Panc1 (cell line): ENCODE results near the gene BRME1. TPM values are rescaled to one million over a fixed set of nuclear protein-coding genes. Genes with fewer than 3 reads are reported as not detected.

Experiments
- ATAC-seq: fragments of 200-7000 bp; cut with Tn5 transposase; 2 replicates; pipeline ENCODE4 v1.9.1; 2020; ENCODE audit warnings: mild to moderate bottlenecking, moderate library complexity
- BruUV-seq: library from RNA; stranded (reverse); fragments of 400-500 nt; replicated peaks from 2 replicates; lab custom pipeline; 2021; lab: Mats Ljungman, UMichigan
- CTCF ChIA-PET: fragments of 300-600 bp; sonication (Branson Sonifier 250); formaldehyde crosslinking; loops from one replicate; lab custom pipeline; 2022; ENCODE audit warnings: antibody characterized with exemption; lab: Charles Lee
- POLR2A ChIA-PET: fragments of 300-600 bp; sonication (Branson Sonifier 250); formaldehyde crosslinking; loops from one replicate; lab custom pipeline; 2022; ENCODE audit warnings: antibody characterized with exemption; lab: Charles Lee
- DNase-seq: peaks from one replicate; pipeline ENCODE4 v3.0.0-alpha.2; 2010; ENCODE audit warnings: low read depth, low spot score
- H3K27ac ChIP-seq: 2 replicates; pipeline ENCODE4 v1.5.1; 2011; ENCODE audit warnings: mild to moderate bottlenecking, low read length, inconsistent platforms
- H3K27me3 ChIP-seq: fragments of 200-500 bp; sonication (Bioruptor generic); 2 replicates; pipeline ENCODE4 v1.6.0; 2014; ENCODE audit warnings: low read length, inconsistent platforms; ENCODE audit not compliant: control insufficient read depth, insufficient read depth
- H3K36me3 ChIP-seq: fragments of 200-500 bp; sonication (Bioruptor generic); 2 replicates; pipeline ENCODE4 v1.5.1; 2014; ENCODE audit warnings: inconsistent platforms, mild to moderate bottlenecking, low read length, moderate library complexity; ENCODE audit not compliant: control insufficient read depth, insufficient read depth
- H3K4me1 ChIP-seq: 2 replicates; pipeline ENCODE4 v1.5.1; 2011; ENCODE audit warnings: inconsistent platforms, mild to moderate bottlenecking, low read length, moderate library complexity; ENCODE audit not compliant: control insufficient read depth, insufficient read depth
- H3K4me3 ChIP-seq, 2 experiments: 2 replicates each; pipeline ENCODE4 v1.5.1; 2011 to 2012; ENCODE audit warnings: low read depth in 2 of 2, low read length in 2 of 2, mild to moderate bottlenecking in 2 of 2, inconsistent platforms in 1 of 2, moderate library complexity in 1 of 2
- H3K9me3 ChIP-seq: fragments of 200-500 bp; sonication (Bioruptor generic); 2 replicates; pipeline ENCODE4 v1.5.1; 2014; ENCODE audit warnings: low read depth, mild to moderate bottlenecking, inconsistent platforms, low read length, moderate library complexity; ENCODE audit not compliant: control insufficient read depth, insufficient read depth
- POLR2AphosphoS5 ChIP-seq: IDR thresholded peaks from 2 replicates; pipeline ENCODE4 v1.6.1; 2012; ENCODE audit warnings: mild to moderate bottlenecking, low read depth, low read length, moderate library complexity
- REST ChIP-seq, 2 experiments: IDR thresholded peaks; 2 replicates each; pipeline ENCODE4 v1.6.1; 2011 to 2012; ENCODE audit warnings: low read depth in 2 of 2, control low read depth in 1 of 2, low read length in 1 of 2, mild to moderate bottlenecking in 1 of 2, moderate library complexity in 1 of 2; ENCODE audit not compliant: insufficient read depth in 1 of 2
- SIN3A ChIP-seq: IDR thresholded peaks from 2 replicates; pipeline ENCODE4 v1.6.1; 2012; ENCODE audit warnings: low read depth, mild to moderate bottlenecking, low read length, moderate library complexity, borderline replicate concordance; ENCODE audit not compliant: insufficient read depth
- TCF7L2 ChIP-seq: IDR thresholded peaks from 2 replicates; pipeline ENCODE4 v1.6.1; 2011; ENCODE audit warnings: mild to moderate bottlenecking, low read depth, low read length, inconsistent platforms
- in situ Hi-C: cut with HindIII; loops from 2 replicates; pipeline ENCODE4 v1.10.0; 2016; ENCODE audit warnings: low sequenced_read_pairs, low pct_unique_long_range_greater_than_20kb
- intact Hi-C: fragments of 100-400 bp; cut with micrococcal nuclease; formaldehyde crosslinking; loops from one replicate; pipeline ENCODE4 v1.10.0; 2022; ENCODE audit not compliant: unreplicated experiment
- total RNA-seq: library from RNA; stranded (reverse); gene quantifications from one replicate; pipeline ENCODE4 v1.2.1, GENCODE V29; 2021; ENCODE audit not compliant: unreplicated experiment
- TF ChIP-seq, protein P1 (sequence below): fragments of 450-650 bp; IDR thresholded peaks from 2 replicates; pipeline ENCODE4 v1.5.1; 2017; ENCODE audit warnings: mild to moderate bottlenecking

The BRME1 gene
- total RNA-seq, 1 experiment from 2014 or later, result 6.5 TPM

DNA sequence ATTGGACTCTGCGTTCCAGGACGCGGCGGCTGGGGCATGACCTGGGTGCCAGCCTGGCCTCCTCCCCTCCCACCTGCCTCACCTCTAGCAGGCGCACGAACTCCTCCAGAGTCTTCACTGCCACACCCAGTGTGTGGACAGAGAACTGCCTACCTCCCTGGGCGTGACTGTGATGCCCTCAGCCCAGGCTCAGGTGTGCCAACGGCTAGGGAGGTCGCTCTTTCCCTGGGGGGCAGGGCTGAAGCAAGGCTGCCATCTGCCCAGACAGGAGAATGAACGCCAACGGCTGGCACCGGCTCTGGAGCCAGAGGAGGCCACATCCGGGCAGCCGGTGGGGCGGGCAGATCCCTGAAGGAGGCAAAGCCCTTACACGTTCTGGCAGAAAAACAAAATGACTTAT is 17.6 kb downstream of the BRME1 start:
- H3K36me3 ChIP-seq, result no peaks in the 10 kb centered on the region
- DNase-seq, result no peak
- no TSS peak for BruUV-seq
- no peak overlapping the region for H3K27ac ChIP-seq
- ATAC-seq, result no peak
- CTCF ChIA-PET, result interaction anchor here (0.6 kb wide), 1 partner anchor 1118 kb away, joined by 3 read pairs; no protein-coding TSS in a partner anchor
- H3K9me3 ChIP-seq, result no peaks in the 10 kb centered on the region
- intact Hi-C loops, result no loop called here
- POLR2A ChIA-PET, result no interaction called here
- no peak overlapping the region for H3K4me3 ChIP-seq
- TF ChIP-seq, protein P1, sequence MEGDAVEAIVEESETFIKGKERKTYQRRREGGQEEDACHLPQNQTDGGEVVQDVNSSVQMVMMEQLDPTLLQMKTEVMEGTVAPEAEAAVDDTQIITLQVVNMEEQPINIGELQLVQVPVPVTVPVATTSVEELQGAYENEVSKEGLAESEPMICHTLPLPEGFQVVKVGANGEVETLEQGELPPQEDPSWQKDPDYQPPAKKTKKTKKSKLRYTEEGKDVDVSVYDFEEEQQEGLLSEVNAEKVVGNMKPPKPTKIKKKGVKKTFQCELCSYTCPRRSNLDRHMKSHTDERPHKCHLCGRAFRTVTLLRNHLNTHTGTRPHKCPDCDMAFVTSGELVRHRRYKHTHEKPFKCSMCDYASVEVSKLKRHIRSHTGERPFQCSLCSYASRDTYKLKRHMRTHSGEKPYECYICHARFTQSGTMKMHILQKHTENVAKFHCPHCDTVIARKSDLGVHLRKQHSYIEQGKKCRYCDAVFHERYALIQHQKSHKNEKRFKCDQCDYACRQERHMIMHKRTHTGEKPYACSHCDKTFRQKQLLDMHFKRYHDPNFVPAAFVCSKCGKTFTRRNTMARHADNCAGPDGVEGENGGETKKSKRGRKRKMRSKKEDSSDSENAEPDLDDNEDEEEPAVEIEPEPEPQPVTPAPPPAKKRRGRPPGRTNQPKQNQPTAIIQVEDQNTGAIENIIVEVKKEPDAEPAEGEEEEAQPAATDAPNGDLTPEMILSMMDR, result no peak
- no peak for TF ChIP-seq SIN3A
- TF ChIP-seq TCF7L2, result no peak
- no peak for TF ChIP-seq REST (IDR thresholded peaks at IDR 0.05; ENCODE audit: insufficient read depth in 1 of 2, low read depth in 2 of 2, low read length in 1 of 2)
- no peak for TF ChIP-seq POLR2AphosphoS5
- in situ Hi-C loops, result no loop called here
- H3K4me1 ChIP-seq, result no peaks in the 10 kb centered on the region
- no peaks in the 10 kb centered on the region for H3K27me3 ChIP-seq

GRCh38 chr19:13887517-13887916 is 18.4 kb downstream of the BRME1 start:
- H3K27me3 ChIP-seq, result no peaks in the 10 kb centered on the region
- H3K27ac ChIP-seq, result no peak overlapping the region
- POLR2A ChIA-PET, result no interaction called here
- CTCF ChIA-PET, result interaction anchor here (0.6 kb wide), 2 partner anchors 18 to 1118 kb away, joined by 3 to 4 read pairs; no protein-coding TSS in a partner anchor
- no TSS peak for BruUV-seq
- no peaks in the 10 kb centered on the region for H3K9me3 ChIP-seq
- H3K4me1 ChIP-seq, result no peaks in the 10 kb centered on the region
- DNase-seq, result no peak
- no peaks in the 10 kb centered on the region for H3K36me3 ChIP-seq
- TF ChIP-seq, protein P1, result no peak
- TF ChIP-seq TCF7L2 (no peak), SIN3A (no peak), REST (IDR thresholded peaks at IDR 0.05; ENCODE audit: insufficient read depth in 1 of 2, low read depth in 2 of 2, low read length in 1 of 2) (no peak), POLR2AphosphoS5 (no peak)
- no peak overlapping the region for H3K4me3 ChIP-seq
- in situ Hi-C loops (no loop called here), intact Hi-C loops (no loop called here)
- ATAC-seq, result no peak
